Testis (tissue), 3 donors: ENCODE data around the gene GID4. TPM values are rescaled to one million over a fixed set of nuclear protein-coding genes. Genes with fewer than 3 reads are reported as not detected.

Source experiments
- DNase-seq: peaks from one replicate; pipeline ENCODE4 v3.0.0-alpha.2; 2019
- H3K27ac ChIP-seq, 2 donors: fragments of 200-600 bp; sonication (generic); one replicate each; pipeline ENCODE4 v1.5.1; 2019
- H3K27me3 ChIP-seq: fragments of 200-600 bp; sonication (generic); one replicate; pipeline ENCODE4 v1.5.1; 2019
- H3K36me3 ChIP-seq: fragments of 200-600 bp; sonication (generic); one replicate; pipeline ENCODE4 v1.5.1; 2017; ENCODE audit warnings: low read depth; ENCODE audit errors: missing control alignments
- H3K4me1 ChIP-seq: fragments of 200-600 bp; sonication (generic); one replicate; pipeline ENCODE4 v1.5.1; 2019
- H3K4me3 ChIP-seq, 2 donors: fragments of 200-600 bp; sonication (generic); one replicate each; pipeline ENCODE4 v1.5.1; 2017 to 2019
- H3K9me3 ChIP-seq: fragments of 200-600 bp; sonication (generic); one replicate; pipeline ENCODE4 v1.5.1; 2017
- CTCF ChIP-seq, 3 experiments: fragments of 450-650 bp in 2 of 3; fragments of 200-600 bp in 1 of 3; sonication (generic) in 1 of 3; IDR thresholded peaks; one replicate each; pipeline ENCODE4 v1.5.1; 2016 to 2019; ENCODE audit warnings: antibody characterized with exemption in 3 of 3, mild to moderate bottlenecking in 2 of 3, moderate library complexity in 1 of 3
- POLR2A ChIP-seq: fragments of 450-650 bp; IDR thresholded peaks from one replicate; pipeline ENCODE4 v1.6.1; 2017; ENCODE audit warnings: antibody characterized with exemption, mild to moderate bottlenecking, moderate library complexity
- WGBS, 2 donors: methylation state at CpG; one replicate each; pipeline ENCODE4 v1.1.5; 2018; 5-methylcytosine and 5-hydroxymethylcytosine counted together
- intact Hi-C: fragments of 100-400 bp; cut with DNase I; formaldehyde crosslinking; loops from one replicate; pipeline ENCODE4 v1.15.1; 2023; ENCODE audit warnings: low total_unique reads
- polyA plus RNA-seq: library from polyadenylated mRNA; stranded (reverse); fragments of 350-450 nt; fragmentation: Illumina TruSeq; extraction: RNeasy Lipid Tissue Mini Kit (QIAGEN cat#74804); gene quantifications from one replicate; pipeline ENCODE4 v1.2.3, GENCODE V29; 2014; ENCODE audit warnings: low read depth, low replicate concordance; ENCODE audit not compliant: insufficient read depth
- total RNA-seq, 2 donors: library from RNA; depleted of rRNA; stranded (reverse); fragments of >200 nt; gene quantifications; one replicate each; pipeline ENCODE4 v1.2.3, GENCODE V29; 2016

Gene GID4
- total and polyA plus RNA-seq, 3 donors from 2014 or later = 28.6 to 88.3 (median 36.1) TPM

- 94 to 97% methylated on average over 10 of the region's 10 CpGs for WGBS, 2 donors
- intact Hi-C loops = no loop called here
- H3K9me3 ChIP-seq = no peaks in the 10 kb centered on the region
- no peaks in the 10 kb centered on the region for H3K27me3 ChIP-seq
- H3K4me1 ChIP-seq = no peaks in the 10 kb centered on the region
- no peak overlapping the region for H3K27ac ChIP-seq
- TF ChIP-seq POLR2A = no peak
- no peak for TF ChIP-seq CTCF (IDR thresholded peaks at IDR 0.05)
- no peak for DNase-seq
- H3K4me3 ChIP-seq = no peak overlapping the region
- H3K36me3 ChIP-seq = no peaks in the 10 kb centered on the region
Observed at GRCh38 chr17:18094409-18094807, 55.2 kb downstream of the GID4 start.

GRCh38 chr17:18099516-18099915 is 60.3 kb downstream of the GID4 start:
- no peaks in the 10 kb centered on the region for H3K9me3 ChIP-seq
- intact Hi-C loops = no loop called here
- no peak for DNase-seq
- H3K27me3 ChIP-seq = no peaks in the 10 kb centered on the region
- H3K4me3 ChIP-seq = no peak overlapping the region
- H3K4me1 ChIP-seq = no peaks in the 10 kb centered on the region
- no peak overlapping the region for H3K27ac ChIP-seq
- TF ChIP-seq CTCF (IDR thresholded peaks at IDR 0.05) (no peak), POLR2A (no peak)
- no peaks in the 10 kb centered on the region for H3K36me3 ChIP-seq
- 87 to 100% methylated on average over 2 to 14 of the region's 14 CpGs for WGBS, 2 donors

GRCh38 chr17:18100616-18101015 is 61.4 kb downstream of the GID4 start:
- no peaks in the 10 kb centered on the region for H3K9me3 ChIP-seq
- H3K27ac ChIP-seq = no peak overlapping the region
- no peaks in the 10 kb centered on the region for H3K27me3 ChIP-seq
- WGBS, 2 donors = 80 to 86% methylated on average over 7 to 10 of the region's 10 CpGs
- H3K36me3 ChIP-seq = no peaks in the 10 kb centered on the region
- H3K4me3 ChIP-seq = no peak overlapping the region
- intact Hi-C loops = no loop called here
- DNase-seq = no peak
- H3K4me1 ChIP-seq = no peaks in the 10 kb centered on the region
- TF ChIP-seq CTCF (IDR thresholded peaks at IDR 0.05) (no peak), POLR2A (no peak)

GRCh38 chr17:18101828-18102227 is 62.6 kb downstream of the GID4 start:
- Histone ChIP-seq H3K36me3 (no peaks in the 10 kb centered on the region), H3K4me1 (no peaks in the 10 kb centered on the region), H3K27me3 (no peaks in the 10 kb centered on the region), H3K4me3 (no peak overlapping the region), H3K9me3 (no peaks in the 10 kb centered on the region), H3K27ac (no peak overlapping the region)
- no peak for TF ChIP-seq CTCF (IDR thresholded peaks at IDR 0.05)
- no peak for TF ChIP-seq POLR2A
- intact Hi-C loops = no loop called here
- DNase-seq = no peak
- 69 to 90% methylated on average over 7 to 9 of the region's 9 CpGs for WGBS, 2 donors

- Histone ChIP-seq H3K4me1 (no peaks in the 10 kb centered on the region), H3K4me3 (no peak overlapping the region), H3K9me3 (no peaks in the 10 kb centered on the region), H3K27me3 (no peaks in the 10 kb centered on the region), H3K36me3 (no peaks in the 10 kb centered on the region), H3K27ac (no peak overlapping the region)
- no peak for TF ChIP-seq POLR2A
- TF ChIP-seq CTCF (IDR thresholded peaks at IDR 0.05) = no peak
- intact Hi-C loops = no loop called here
- no peak for DNase-seq
- WGBS, 2 donors = 95 to 100% methylated on average over 1 to 3 of the region's 3 CpGs
Observed at GRCh38 chr17:18102640-18103039, 63.4 kb downstream of the GID4 start.
